ENCODE data around the gene EXOSC9.

Gene EXOSC9

GRCh38 chr4:121777625-121778024 lies 23.5 kb upstream of the EXOSC9 start:
- no peaks in the 10 kb centered on the region for H3K79me2 ChIP-seq (ENCODE audit: insufficient read depth, low read length)
- ATAC-seq (ENCODE audit: insufficient read depth, low read depth) (no peak), DNase-seq (no peak)
- H3K4me1 ChIP-seq (ENCODE audit: insufficient read depth, low read length) = peaks cover 3% of the 10 kb centered on the region; the same call in 1 of the 2 replicates
- H3K4me3 ChIP-seq (ENCODE audit: low read depth in 1 of 2, low read length in 2 of 2) = no peak overlapping the region
- no peaks in the 10 kb centered on the region for H3K9me3 ChIP-seq (ENCODE audit: insufficient read depth, low read length, severe bottlenecking)
- no peak overlapping the region for H3K9ac ChIP-seq (ENCODE audit: low read depth, low read length)
- TF ChIP-seq CTCF (IDR thresholded peaks at IDR 0.05; ENCODE audit: borderline replicate concordance, extremely low read depth, low read length, poor library complexity, severe bottlenecking) (no peak), EZH2 (IDR thresholded peaks at IDR 0.05; ENCODE audit: borderline replicate concordance, low read depth, low read length, severe bottlenecking) (no peak)
- no peak overlapping the region for H2AFZ ChIP-seq (ENCODE audit: low read depth, low read length)
- no peaks in the 10 kb centered on the region for H3K27me3 ChIP-seq (ENCODE audit: insufficient read depth, low read length, poor library complexity)
- no peak overlapping the region for H3K4me2 ChIP-seq (ENCODE audit: insufficient read depth, low read length)
- H3K27ac ChIP-seq (ENCODE audit: low read length) = no peak overlapping the region
- no peaks in the 10 kb centered on the region for H4K20me1 ChIP-seq (ENCODE audit: insufficient read depth, low read length)
- no peaks in the 10 kb centered on the region for H3K36me3 ChIP-seq (ENCODE audit: insufficient read depth, low read length)

- H3K4me3 ChIP-seq (ENCODE audit: low read depth in 1 of 2, low read length in 2 of 2) = no peak overlapping the region
- H3K79me2 ChIP-seq (ENCODE audit: insufficient read depth, low read length) = no peaks in the 10 kb centered on the region
- TF ChIP-seq CTCF (IDR thresholded peaks at IDR 0.05; ENCODE audit: borderline replicate concordance, extremely low read depth, low read length, poor library complexity, severe bottlenecking) (no peak), EZH2 (IDR thresholded peaks at IDR 0.05; ENCODE audit: borderline replicate concordance, low read depth, low read length, severe bottlenecking) (no peak)
- H4K20me1 ChIP-seq (ENCODE audit: insufficient read depth, low read length) = no peaks in the 10 kb centered on the region
- no peak overlapping the region for H2AFZ ChIP-seq (ENCODE audit: low read depth, low read length)
- H3K36me3 ChIP-seq (ENCODE audit: insufficient read depth, low read length) = no peaks in the 10 kb centered on the region
- H3K27me3 ChIP-seq (ENCODE audit: insufficient read depth, low read length, poor library complexity) = no peaks in the 10 kb centered on the region
- no peaks in the 10 kb centered on the region for H3K4me1 ChIP-seq (ENCODE audit: insufficient read depth, low read length)
- ATAC-seq (ENCODE audit: insufficient read depth, low read depth) = no peak
- no peak for DNase-seq
- no peak overlapping the region for H3K9ac ChIP-seq (ENCODE audit: low read depth, low read length)
- H3K27ac ChIP-seq (ENCODE audit: low read length) = no peak overlapping the region
- no peak overlapping the region for H3K4me2 ChIP-seq (ENCODE audit: insufficient read depth, low read length)
- H3K9me3 ChIP-seq (ENCODE audit: insufficient read depth, low read length, severe bottlenecking) = no peaks in the 10 kb centered on the region
These were observed 22.0 kb upstream of the EXOSC9 start for GRCh38 chr4:121778991-121779628.

- H4K20me1 ChIP-seq (ENCODE audit: insufficient read depth, low read length) = no peaks in the 10 kb centered on the region
- no peaks in the 10 kb centered on the region for H3K4me1 ChIP-seq (ENCODE audit: insufficient read depth, low read length)
- H3K9ac ChIP-seq (ENCODE audit: low read depth, low read length) = no peak overlapping the region
- TF ChIP-seq EZH2 (IDR thresholded peaks at IDR 0.05; ENCODE audit: borderline replicate concordance, low read depth, low read length, severe bottlenecking) (no peak), CTCF (IDR thresholded peaks at IDR 0.05; ENCODE audit: borderline replicate concordance, extremely low read depth, low read length, poor library complexity, severe bottlenecking) (no peak)
- H3K4me2 ChIP-seq (ENCODE audit: insufficient read depth, low read length) = no peak overlapping the region
- no peaks in the 10 kb centered on the region for H3K79me2 ChIP-seq (ENCODE audit: insufficient read depth, low read length)
- H2AFZ ChIP-seq (ENCODE audit: low read depth, low read length) = no peak overlapping the region
- H3K9me3 ChIP-seq (ENCODE audit: insufficient read depth, low read length, severe bottlenecking) = no peaks in the 10 kb centered on the region
- no peaks in the 10 kb centered on the region for H3K27me3 ChIP-seq (ENCODE audit: insufficient read depth, low read length, poor library complexity)
- no peak overlapping the region for H3K4me3 ChIP-seq (ENCODE audit: low read depth in 1 of 2, low read length in 2 of 2)
- no peak for ATAC-seq (ENCODE audit: insufficient read depth, low read depth)
- H3K36me3 ChIP-seq (ENCODE audit: insufficient read depth, low read length) = no peaks in the 10 kb centered on the region
- no peak overlapping the region for H3K27ac ChIP-seq (ENCODE audit: low read length)
- no peak for DNase-seq
These were observed 17.9 kb upstream of the EXOSC9 start for GRCh38 chr4:121783210-121783609.
